Measurements from ENCODE around the gene NFKB2.

NFKB2 gene

GRCh38 chr10:102409604-102410428, 14.3 kb downstream of the NFKB2 start:
- no peak for DNase-seq

- DNase-seq: peak; percentile 71
Measured at GRCh38 chr10:102410429-102411073, 15.0 kb downstream of the NFKB2 start.

GRCh38 chr10:102411341-102412255, 16.1 kb downstream of the NFKB2 start:
- DNase-seq: no peak

GRCh38 chr10:102412293-102412692, 16.8 kb downstream of the NFKB2 start:
- no peak for DNase-seq

- no peak for DNase-seq
Measured at GRCh38 chr10:102413053-102413705, 17.7 kb downstream of the NFKB2 start.

GRCh38 chr10:102413806-102414561, 18.5 kb downstream of the NFKB2 start:
- no peak for DNase-seq

GRCh38 chr10:102414749-102415148, 19.2 kb downstream of the NFKB2 start:
- no peak for DNase-seq

GRCh38 chr10:102416283-102416682, 20.8 kb downstream of the NFKB2 start:
- DNase-seq: no peak

GRCh38 chr10:102416695-102417094, 21.2 kb downstream of the NFKB2 start:
- DNase-seq: no peak

- DNase-seq: no peak
Measured at GRCh38 chr10:102418622-102419268, 23.2 kb downstream of the NFKB2 start, which contains the start of gene PSD. TSS of gene PSD (minus strand) at chr10:102418785. CDS start at chr10:102417038, 1,747 bp downstream.

- peak; percentile 62 to 64 for DNase-seq
Measured at GRCh38 chr10:102419269-102420180, 24.0 kb downstream of the NFKB2 start.

- DNase-seq: no peak
Measured at GRCh38 chr10:102420181-102420713, 24.7 kb downstream of the NFKB2 start.

GRCh38 chr10:102420714-102421506, 25.4 kb downstream of the NFKB2 start, which contains the start of gene FBXL15:
TSS of gene FBXL15 (plus strand) at chr10:102420836. CDS start at chr10:102421130, 294 bp downstream.
- DNase-seq: peak; percentile 95 to 96

- no peak for DNase-seq
Measured at GRCh38 chr10:102421507-102421756, 25.9 kb downstream of the NFKB2 start.

- DNase-seq: no peak
Measured at GRCh38 chr10:102421757-102422512, 26.4 kb downstream of the NFKB2 start.

- no peak for DNase-seq
Measured at GRCh38 chr10:102422545-102423129, 27.1 kb downstream of the NFKB2 start.

GRCh38 chr10:102423372-102423968, 28.0 kb downstream of the NFKB2 start:
- DNase-seq: no peak

- DNase-seq: no peak
Measured at GRCh38 chr10:102424145-102424544, 28.6 kb downstream of the NFKB2 start.

Measured in activated CD4-positive, alpha-beta T cell treated with anti-CD3 and anti-CD28 coated beads for 4 hours (primary cell).